GM12875 (cell line): ENCODE results near the gene LAMC1.

Source experiments
- H3K4me3 ChIP-seq: one replicate; pipeline ENCODE4 v1.5.1; 2011; ENCODE audit warnings: low read depth, low read length, control low read depth
- CTCF ChIP-seq: IDR thresholded peaks from 2 replicates; pipeline ENCODE4 v1.5.1; 2011; ENCODE audit warnings: low read depth, mild to moderate bottlenecking, control low read depth, inconsistent platforms, low read length, moderate library complexity, borderline replicate concordance; ENCODE audit not compliant: insufficient read depth

LAMC1 gene

GRCh38 chr1:183093786-183094298 is 70.6 kb downstream of the LAMC1 start:
- no peak for TF ChIP-seq CTCF
- H3K4me3 ChIP-seq, result no peak overlapping the region

DNA sequence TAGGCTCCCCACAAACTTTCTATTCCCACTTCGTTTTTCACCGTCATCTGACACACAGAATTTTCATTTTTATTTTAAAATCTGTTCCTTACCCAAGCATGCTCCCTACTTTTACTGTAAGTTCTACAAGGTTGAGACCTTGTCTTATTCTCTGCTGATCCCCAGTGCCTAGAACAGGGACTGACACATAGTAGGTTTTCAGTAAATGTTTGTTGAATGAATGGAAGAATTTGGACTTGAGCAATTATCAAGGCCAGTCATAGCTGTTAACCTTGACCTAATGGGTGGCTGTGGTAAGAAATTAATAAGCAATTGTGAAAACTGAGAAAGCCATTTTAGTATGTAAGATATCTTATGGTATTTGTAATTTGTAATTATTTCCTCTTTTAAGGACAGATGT is 71.1 kb downstream of the LAMC1 start:
- TF ChIP-seq CTCF, result no peak
- H3K4me3 ChIP-seq, result no peak overlapping the region

DNA sequence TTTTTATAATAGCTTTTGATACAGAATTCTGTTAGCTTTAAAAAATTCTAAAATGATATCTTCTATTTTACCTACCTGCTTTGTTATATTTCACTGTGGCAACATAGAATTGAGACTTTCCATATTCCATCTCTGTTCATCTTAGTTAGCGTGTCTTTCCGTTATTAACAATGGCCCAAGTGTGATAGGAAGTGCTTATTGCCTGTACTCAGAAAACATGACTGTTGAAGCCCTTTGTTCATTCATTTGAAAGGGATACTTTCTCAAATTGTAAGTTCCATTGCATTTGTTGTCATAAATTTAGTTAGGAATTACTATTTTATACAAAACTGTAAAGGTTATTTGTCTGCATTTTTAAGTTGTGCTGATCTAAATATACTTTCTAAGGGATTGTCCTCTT is 73.1 kb downstream of the LAMC1 start:
- no peak for TF ChIP-seq CTCF
- H3K4me3 ChIP-seq, result no peak overlapping the region

- no peak for TF ChIP-seq CTCF
- H3K4me3 ChIP-seq, result no peak overlapping the region
Observed at GRCh38 chr1:183096894-183097293, 73.7 kb downstream of the LAMC1 start.

DNA sequence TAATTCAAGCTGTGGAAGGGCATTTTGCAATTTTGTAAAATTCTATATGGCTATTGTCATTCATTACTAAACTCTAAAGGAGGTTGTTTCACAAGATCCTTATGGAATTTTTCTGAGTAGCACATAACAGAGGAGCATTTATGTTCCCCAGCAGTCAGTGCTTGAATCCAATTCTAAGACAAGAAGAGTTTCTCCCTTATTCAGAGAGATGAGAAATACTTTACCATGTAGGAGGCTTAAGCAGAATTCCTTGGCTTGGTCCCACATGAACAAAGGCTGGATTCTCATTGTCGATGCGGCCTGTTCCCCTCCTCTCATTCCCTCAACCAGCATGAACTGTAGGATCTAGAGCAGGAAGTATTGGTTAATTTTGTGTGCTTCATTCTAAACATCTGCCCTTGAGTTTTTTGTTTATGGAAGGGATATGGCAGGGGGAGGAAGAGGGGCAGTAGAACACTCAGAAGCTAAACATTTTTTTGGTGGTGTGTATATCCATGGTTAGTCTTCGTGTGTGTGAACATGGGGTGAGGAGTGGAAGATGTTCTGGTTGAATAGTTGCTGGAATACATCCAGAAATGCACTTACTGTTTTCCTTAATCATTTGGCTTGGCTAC is 74.3 kb downstream of the LAMC1 start:
- TF ChIP-seq CTCF, result no peak
- no peak overlapping the region for H3K4me3 ChIP-seq

DNA sequence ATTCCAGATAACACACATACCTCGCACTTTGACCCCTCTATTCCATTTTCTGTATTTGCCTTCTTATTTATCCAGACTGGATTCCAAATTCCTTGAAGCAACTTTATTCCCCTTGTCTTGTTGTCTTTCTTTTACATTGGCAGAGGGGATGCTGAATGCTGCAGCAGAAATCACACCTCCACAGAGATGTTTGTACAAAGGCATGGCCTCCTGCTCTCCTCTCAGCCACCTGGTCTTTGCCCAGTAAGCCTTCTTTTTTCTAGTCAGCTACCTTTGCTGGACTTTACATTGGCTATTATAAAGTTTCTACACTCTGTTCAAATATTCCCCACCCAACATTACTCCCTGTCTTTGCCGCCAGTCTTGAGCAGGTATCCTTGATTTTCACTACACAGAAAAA is 75.1 kb downstream of the LAMC1 start:
- no peak for TF ChIP-seq CTCF
- H3K4me3 ChIP-seq, result no peak overlapping the region

DNA sequence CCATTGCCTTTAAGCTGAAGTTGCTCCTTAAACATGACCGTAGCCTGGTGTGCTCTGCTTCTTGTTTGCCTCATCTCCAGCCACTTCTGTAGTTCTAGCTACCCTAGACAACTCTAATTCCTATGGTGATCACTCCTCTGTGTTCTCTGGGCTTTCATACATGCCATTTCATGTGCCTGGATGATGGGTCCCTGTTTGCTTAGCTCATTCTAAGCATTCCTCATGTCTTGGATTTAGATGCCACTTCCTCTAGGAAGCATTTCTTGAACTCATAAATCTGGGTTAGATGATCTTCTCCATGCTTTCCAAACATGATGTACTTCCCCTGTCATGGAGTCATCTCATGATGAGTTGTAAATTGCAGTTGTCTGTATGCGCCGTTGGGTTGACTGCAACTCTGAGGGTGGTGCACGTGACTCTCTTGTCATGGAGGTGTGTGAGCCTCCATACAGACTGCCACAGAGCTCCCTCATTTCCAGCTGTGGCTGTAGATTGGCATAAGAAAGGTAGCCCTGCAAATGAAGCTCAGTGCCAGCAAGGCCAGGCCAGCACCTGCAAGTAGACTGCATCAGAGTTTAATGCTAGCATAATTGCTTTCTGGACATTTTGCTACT is 77.2 kb downstream of the LAMC1 start:
- no peak for TF ChIP-seq CTCF
- no peak overlapping the region for H3K4me3 ChIP-seq
